Putamen (tissue), 1 donor: ENCODE results near the gene RCBTB2.

Experiments
- DNase-seq: peaks from one replicate; pipeline ENCODE4 v3.0.0-alpha.2; 2016; ENCODE audit warnings: low spot score

The RCBTB2 gene

GRCh38 chr13:48530833-48531232, 2.0 kb downstream of the RCBTB2 start:
- DNase-seq: no peak

- no peak for DNase-seq
These were observed 4.2 kb downstream of the RCBTB2 start for GRCh38 chr13:48528720-48529119.

GRCh38 chr13:48527955-48528354, 4.9 kb downstream of the RCBTB2 start:
- no peak for DNase-seq

- no peak for DNase-seq
These were observed 6.6 kb downstream of the RCBTB2 start for GRCh38 chr13:48526286-48526685.

- DNase-seq: no peak
These were observed 14.8 kb downstream of the RCBTB2 start for GRCh38 chr13:48518083-48518482.

- DNase-seq: no peak
These were observed 17.1 kb downstream of the RCBTB2 start for GRCh38 chr13:48515732-48516131.

- no peak for DNase-seq
These were observed 18.1 kb downstream of the RCBTB2 start for GRCh38 chr13:48514793-48515192.

- no peak for DNase-seq
These were observed 21.2 kb downstream of the RCBTB2 start for GRCh38 chr13:48511621-48512230.

- DNase-seq: no peak
These were observed 22.2 kb downstream of the RCBTB2 start for GRCh38 chr13:48510698-48511097.

- DNase-seq: no peak
These were observed 24.9 kb downstream of the RCBTB2 start for GRCh38 chr13:48508011-48508410.

- DNase-seq: no peak
These were observed 25.9 kb downstream of the RCBTB2 start for GRCh38 chr13:48507021-48507420.

GRCh38 chr13:48506092-48506701, 26.7 kb downstream of the RCBTB2 start:
- DNase-seq: no peak

GRCh38 chr13:48505597-48506091, 27.2 kb downstream of the RCBTB2 start:
- DNase-seq: no peak

GRCh38 chr13:48505012-48505411, 27.9 kb downstream of the RCBTB2 start:
- no peak for DNase-seq

GRCh38 chr13:48504606-48505005, 28.3 kb downstream of the RCBTB2 start:
- DNase-seq: no peak

GRCh38 chr13:48502601-48503319, 30.1 kb downstream of the RCBTB2 start:
- no peak for DNase-seq

GRCh38 chr13:48501705-48502104, 31.2 kb downstream of the RCBTB2 start:
- DNase-seq: no peak

- DNase-seq: no peak
These were observed 32.2 kb downstream of the RCBTB2 start for GRCh38 chr13:48500652-48501197.

- DNase-seq: no peak
These were observed 35.2 kb downstream of the RCBTB2 start for GRCh38 chr13:48497669-48498068.

- DNase-seq: no peak
These were observed 36.4 kb downstream of the RCBTB2 start for GRCh38 chr13:48496271-48497161.

- DNase-seq: no peak
These were observed 38.0 kb downstream of the RCBTB2 start for GRCh38 chr13:48494874-48495273.

- DNase-seq: no peak
These were observed 39.0 kb downstream of the RCBTB2 start for GRCh38 chr13:48493851-48494250.
